BLaER1 treated with 17β-estradiol and CSF1 and Interleukin-3, amounts not matched to agents 10 nM and 100 nM (cell line): Measurements from ENCODE around the gene FZD4.
"Not testable (repeated sequence)": the region's sequence is repeated elsewhere in the genome, so short reads cannot be mapped to it uniquely, and the experiment has no call there.

Source experiments
- H3K27ac ChIP-seq, 11 experiments: shearing (Covaris generic); formaldehyde crosslinking; 2 replicates each; pipeline ENCODE4 v1.8.1; 2022
- H3K27me3 ChIP-seq, 11 experiments: shearing (Covaris generic); formaldehyde crosslinking; 2 replicates each; pipeline ENCODE4 v1.8.1; 2022
- H3K36me3 ChIP-seq, 11 experiments: shearing (Covaris generic); formaldehyde crosslinking; 2 replicates each; pipeline ENCODE4 v1.8.1; 2022
- H3K4me1 ChIP-seq, 10 experiments: shearing (Covaris generic); formaldehyde crosslinking; 2 replicates each; pipeline ENCODE4 v1.8.1; 2022
- H3K4me2 ChIP-seq, 11 experiments: shearing (Covaris generic); formaldehyde crosslinking; 2 replicates each; pipeline ENCODE4 v1.8.1; 2022
- H3K4me3 ChIP-seq, 10 experiments: shearing (Covaris generic); formaldehyde crosslinking; 2 replicates each; pipeline ENCODE4 v1.8.1; 2022
- H3K9ac ChIP-seq, 11 experiments: shearing (Covaris generic); formaldehyde crosslinking; 2 replicates each; pipeline ENCODE4 v1.8.1; 2022
- H3K9me3 ChIP-seq, 11 experiments: shearing (Covaris generic); formaldehyde crosslinking; replicated peaks in 1 of 11; 2 replicates each; pipeline ENCODE4 v1.8.1; 2022
- H4K20me1 ChIP-seq, 11 experiments: shearing (Covaris generic); formaldehyde crosslinking; 2 replicates each; pipeline ENCODE4 v1.8.1; 2022
- Cebpa-rat ChIP-seq, 11 experiments: shearing (Covaris generic); IDR thresholded peaks; 2 replicates each; pipeline ENCODE4 v1.8.1; 2022

FZD4 gene

DNA sequence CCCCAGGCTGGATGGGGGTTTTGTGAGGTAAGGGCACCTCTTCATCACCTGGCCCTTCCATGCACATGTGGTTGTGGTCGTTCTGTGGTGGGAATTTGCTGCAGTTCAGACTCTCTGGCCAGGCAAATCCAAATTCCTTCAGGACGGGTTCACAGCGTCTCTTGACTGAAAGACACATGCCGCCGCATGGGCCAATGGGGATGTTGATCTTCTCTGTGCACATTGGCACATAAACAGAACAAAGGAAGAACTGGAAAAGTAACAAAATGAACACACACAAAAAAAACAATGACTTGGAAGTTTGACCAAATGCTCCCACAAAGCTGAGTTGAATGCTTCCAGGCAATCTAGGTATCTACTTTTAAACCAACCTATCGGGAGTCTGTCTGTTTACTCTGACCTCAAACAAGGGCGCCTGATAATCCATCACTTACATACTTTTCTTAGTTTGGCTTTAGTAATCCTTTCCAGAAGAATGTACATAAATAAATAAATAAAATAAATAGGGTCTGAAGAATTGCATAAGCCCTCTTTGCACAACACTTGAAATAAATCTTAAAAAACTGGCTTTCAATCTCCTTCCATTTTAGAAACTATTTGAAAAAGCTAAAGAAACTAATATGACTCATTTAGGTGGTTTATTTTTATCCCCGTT is 2.8 kb downstream of the FZD4 start:
- no peaks in the 10 kb centered on the region for H3K9me3 ChIP-seq
- peaks cover 16 to 36% (median 23%) of the 10 kb centered on the region in 11 experiments for H3K27me3 ChIP-seq
- H3K36me3 ChIP-seq = no peaks in the 10 kb centered on the region
- peaks cover 0 to 8% (median 0%) of the 10 kb centered on the region in 11 experiments; a peak in 2 of 22 replicates for H4K20me1 ChIP-seq
- peaks cover 3 to 26% (median 18%) of the 10 kb centered on the region in 10 experiments; a peak in 17 of 20 replicates for H3K4me1 ChIP-seq
- no peak overlapping the region for H3K9ac ChIP-seq
- no peak overlapping the region for H3K4me2 ChIP-seq
- H3K27ac ChIP-seq = no peak overlapping the region
- no peak for TF ChIP-seq Cebpa-rat (IDR thresholded peaks at IDR 0.05)
- no peak overlapping the region for H3K4me3 ChIP-seq

DNA sequence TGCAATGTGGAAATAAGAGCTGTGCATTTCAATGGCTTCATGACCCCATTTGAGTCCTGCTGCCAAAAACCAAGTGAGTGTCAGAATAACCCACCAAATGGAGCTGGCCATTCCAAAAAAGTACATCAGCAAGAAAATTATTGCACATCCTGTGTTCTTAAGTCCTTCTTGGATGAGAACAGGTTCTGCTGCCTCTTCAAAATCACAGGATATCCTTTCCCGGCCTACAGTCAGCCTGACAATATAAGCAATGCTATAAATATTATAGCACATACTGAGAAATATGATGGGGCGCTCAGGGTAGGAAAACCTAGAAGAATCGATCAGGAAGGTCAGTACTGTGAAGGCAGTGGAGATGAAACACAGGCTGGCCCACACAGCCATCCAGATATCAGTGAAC is 3.5 kb downstream of the FZD4 start:
- peaks cover 0 to 8% (median 0%) of the 10 kb centered on the region in 11 experiments; a peak in 2 of 22 replicates for H4K20me1 ChIP-seq
- no peak for TF ChIP-seq Cebpa-rat (IDR thresholded peaks at IDR 0.05)
- no peak overlapping the region for H3K4me3 ChIP-seq
- H3K9ac ChIP-seq = no peak overlapping the region
- H3K4me2 ChIP-seq = no peak overlapping the region
- peaks cover 16 to 36% (median 23%) of the 10 kb centered on the region in 11 experiments for H3K27me3 ChIP-seq
- no peaks in the 10 kb centered on the region for H3K36me3 ChIP-seq
- no peaks in the 10 kb centered on the region for H3K9me3 ChIP-seq
- H3K27ac ChIP-seq = no peak overlapping the region
- H3K4me1 ChIP-seq = peaks cover 6 to 23% (median 14%) of the 10 kb centered on the region in 10 experiments; a peak in 17 of 20 replicates

DNA sequence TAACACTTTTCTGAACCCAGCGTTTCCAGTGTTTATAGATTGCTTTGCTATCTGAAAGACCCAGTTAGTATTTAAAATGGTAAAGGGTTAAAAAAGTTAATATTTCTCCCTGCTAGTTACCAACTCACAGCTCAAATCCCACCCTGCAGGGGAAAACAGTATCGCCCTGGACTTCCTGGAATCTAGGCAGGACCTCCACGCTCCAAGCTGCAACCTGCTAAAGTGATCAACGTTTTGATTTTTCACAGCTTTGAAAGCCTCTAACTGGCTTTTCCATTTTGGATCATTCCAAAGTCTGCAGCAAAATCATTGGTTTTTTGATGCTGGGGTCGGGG is 4.6 kb downstream of the FZD4 start:
- no peak overlapping the region for H3K9ac ChIP-seq
- no peaks in the 10 kb centered on the region for H3K9me3 ChIP-seq
- H3K36me3 ChIP-seq = no peaks in the 10 kb centered on the region
- H3K4me2 ChIP-seq = no peak overlapping the region
- no peak overlapping the region for H3K27ac ChIP-seq
- peaks cover 16 to 28% (median 23%) of the 10 kb centered on the region in 11 experiments for H3K27me3 ChIP-seq
- H4K20me1 ChIP-seq = peaks cover 0 to 8% (median 0%) of the 10 kb centered on the region in 11 experiments; a peak in 2 of 22 replicates
- no peak for TF ChIP-seq Cebpa-rat (IDR thresholded peaks at IDR 0.05)
- peaks cover 0 to 18% (median 7%) of the 10 kb centered on the region in 10 experiments; a peak in 10 of 20 replicates for H3K4me1 ChIP-seq
- H3K4me3 ChIP-seq = no peak overlapping the region

DNA sequence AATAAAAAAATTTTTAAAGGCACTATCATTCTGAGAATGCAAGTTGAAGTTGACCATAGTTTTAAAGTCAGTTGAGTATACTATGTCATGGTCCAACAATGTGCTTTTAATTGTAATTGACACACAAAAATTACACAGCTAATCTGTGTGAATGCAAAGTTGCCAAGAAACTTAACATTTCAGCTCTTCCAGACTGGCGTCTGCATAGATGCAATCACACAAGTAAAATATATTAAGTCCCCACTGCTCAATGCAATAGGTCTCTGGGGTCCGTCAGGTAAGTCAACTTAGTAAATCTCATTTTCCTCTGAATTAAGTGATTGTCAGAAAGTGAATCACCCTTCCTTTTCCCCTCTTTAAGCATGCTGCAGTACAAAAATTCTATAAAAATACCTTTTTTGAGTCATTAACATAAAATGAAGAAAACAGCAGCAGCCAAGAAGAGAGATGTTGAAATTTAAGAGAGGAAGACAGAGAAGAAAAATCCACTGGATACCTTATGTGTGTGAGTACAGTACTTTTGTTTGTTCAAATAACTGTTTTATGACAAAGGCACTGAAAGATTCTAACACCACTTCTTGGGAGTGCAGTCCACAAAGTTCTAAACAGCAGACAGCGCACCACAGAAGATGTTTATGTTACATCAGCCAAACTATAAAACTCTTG is 5.1 kb downstream of the FZD4 start:
- Histone ChIP-seq H3K9ac (no peak overlapping the region), H3K27ac (no peak overlapping the region), H3K4me2 (no peak overlapping the region), H3K36me3 (no peaks in the 10 kb centered on the region), H3K4me1 (peaks cover 0 to 18% (median 7%) of the 10 kb centered on the region in 10 experiments; a peak in 10 of 20 replicates), H3K9me3 (no peaks in the 10 kb centered on the region), H3K27me3 (peaks cover 16 to 24% (median 22%) of the 10 kb centered on the region in 11 experiments), H4K20me1 (peaks cover 0 to 8% (median 0%) of the 10 kb centered on the region in 11 experiments; a peak in 2 of 22 replicates), H3K4me3 (no peak overlapping the region)
- TF ChIP-seq Cebpa-rat (IDR thresholded peaks at IDR 0.05) = no peak

DNA sequence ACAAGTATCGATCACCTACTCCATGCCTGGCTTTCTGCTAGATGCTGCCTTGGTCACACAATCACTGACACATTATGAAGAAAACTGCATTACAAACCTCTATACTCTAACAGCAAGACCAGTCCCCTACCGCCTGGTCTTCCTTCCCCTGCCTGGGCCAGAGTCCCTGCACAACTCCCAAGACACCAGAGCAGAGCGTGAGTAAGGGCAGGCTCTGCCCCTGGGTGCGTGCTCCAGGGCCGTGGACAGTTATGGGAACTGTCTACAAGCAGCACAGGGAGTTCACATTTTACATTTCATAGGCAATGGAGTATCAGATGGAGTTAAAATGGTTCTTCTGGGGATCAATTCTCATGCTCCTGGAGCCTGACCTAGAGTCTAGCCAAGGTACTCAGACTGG is 6.5 kb downstream of the FZD4 start:
- Histone ChIP-seq H3K9ac (no peak overlapping the region), H4K20me1 (no peaks in the 10 kb centered on the region), H3K27me3 (peaks cover 2 to 10% (median 8%) of the 10 kb centered on the region in 11 experiments; a peak in 18 of 22 replicates), H3K4me1 (peaks cover 0 to 9% (median 0%) of the 10 kb centered on the region in 10 experiments; a peak in 3 of 20 replicates), H3K4me2 (no peak overlapping the region), H3K36me3 (no peaks in the 10 kb centered on the region), H3K4me3 (no peak overlapping the region), H3K9me3 (no peaks in the 10 kb centered on the region), H3K27ac (no peak overlapping the region)
- no peak for TF ChIP-seq Cebpa-rat (IDR thresholded peaks at IDR 0.05)

DNA sequence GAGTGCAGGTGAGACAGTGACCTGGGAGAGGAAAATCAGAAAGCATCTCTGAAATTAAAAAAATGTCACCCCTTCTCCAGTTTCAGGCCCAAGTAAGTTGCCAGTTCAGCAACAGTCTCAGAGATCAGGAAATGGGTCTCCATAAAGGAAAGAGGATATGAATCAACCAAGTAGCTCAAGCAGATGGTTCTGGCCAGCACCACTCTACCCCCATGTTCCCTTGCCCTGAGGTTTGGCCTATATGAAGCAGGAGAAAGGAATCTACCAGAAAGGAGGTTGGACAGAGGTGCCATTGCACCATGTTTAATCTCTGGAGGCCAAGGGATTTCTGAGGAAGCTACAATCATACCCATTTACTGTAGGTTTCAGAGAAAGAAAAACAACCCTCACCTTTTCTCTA is 7.7 kb downstream of the FZD4 start:
- 0 out of 22 replicates have a peak, but pooled peaks cover 0 to 5% (median 0%) of the 10 kb centered on the region in 11 experiments for H3K27me3 ChIP-seq
- peaks cover 0 to 9% (median 0%) of the 10 kb centered on the region in 10 experiments; a peak in 3 of 20 replicates for H3K4me1 ChIP-seq
- no peak overlapping the region for H3K4me3 ChIP-seq
- no peak overlapping the region for H3K9ac ChIP-seq
- H3K36me3 ChIP-seq = no peaks in the 10 kb centered on the region
- no peak overlapping the region for H3K27ac ChIP-seq
- TF ChIP-seq Cebpa-rat (IDR thresholded peaks at IDR 0.05) = no peak
- no peaks in the 10 kb centered on the region for H3K9me3 ChIP-seq
- H4K20me1 ChIP-seq = no peaks in the 10 kb centered on the region
- H3K4me2 ChIP-seq = peak overlapping the region in 5 of 11 experiments; percentile 11 to 28 (median 22); a peak in 4 of 22 replicates

DNA sequence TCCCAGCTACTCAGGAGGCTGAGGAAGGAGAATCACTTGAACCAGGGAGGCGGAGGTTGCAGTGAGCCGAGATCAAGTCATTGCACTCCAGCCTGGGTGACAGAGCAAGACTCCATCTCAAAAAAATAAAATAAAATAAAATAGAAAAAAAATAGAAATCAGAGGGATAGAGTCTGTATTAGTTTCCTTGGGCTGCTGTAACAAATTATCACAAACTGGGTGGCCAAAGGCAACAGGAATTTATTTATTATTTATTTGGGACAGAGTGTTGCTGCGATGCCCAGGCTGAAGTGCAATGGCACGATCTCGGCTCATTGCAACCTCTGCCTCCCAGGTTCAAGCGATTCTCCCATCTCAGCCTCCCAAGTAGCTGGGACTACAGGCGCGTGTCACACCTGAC is 11.7 kb downstream of the FZD4 start:
- not testable (repeated sequence) for H3K36me3 ChIP-seq, H3K4me3 ChIP-seq, H3K27me3 ChIP-seq, H3K27ac ChIP-seq, H3K9me3 ChIP-seq, H3K4me1 ChIP-seq, H3K4me2 ChIP-seq, H3K9ac ChIP-seq, H4K20me1 ChIP-seq

DNA sequence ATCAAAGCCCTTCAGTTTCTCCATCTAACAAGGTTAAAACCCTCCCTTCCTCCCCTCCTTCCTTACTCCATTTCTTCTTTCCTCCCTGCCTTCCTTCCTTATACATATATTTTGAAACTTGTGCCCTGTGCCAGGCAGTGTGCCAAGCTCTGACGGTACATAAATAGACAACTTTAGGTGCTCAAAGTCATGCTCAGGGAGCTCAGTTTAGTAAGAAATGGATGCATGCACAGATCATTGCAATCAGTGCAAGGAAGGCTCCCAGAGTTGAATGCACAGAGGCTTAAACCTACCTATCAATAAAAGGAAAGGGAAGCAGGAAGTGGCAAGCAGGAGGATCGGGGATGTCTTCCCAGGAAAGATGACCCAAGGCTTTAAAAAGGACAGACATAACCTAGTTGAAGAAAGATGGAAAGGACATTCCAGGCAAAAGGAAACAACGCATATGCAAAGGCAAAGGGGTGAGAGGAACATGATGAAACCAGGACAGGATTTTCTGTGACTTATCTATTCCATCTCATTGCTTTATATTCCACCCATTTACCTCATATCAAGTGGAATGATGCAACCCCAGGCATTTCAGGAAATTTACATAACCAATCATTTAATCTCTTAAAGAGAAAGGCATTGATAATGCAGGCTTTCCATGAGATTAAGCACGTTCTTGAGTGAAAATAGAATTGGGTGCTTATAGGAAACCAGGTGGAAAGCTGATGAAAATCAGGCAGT is 13.2 kb downstream of the FZD4 start:
- Histone ChIP-seq H3K4me1 (peaks cover 0 to 6% (median 0%) of the 10 kb centered on the region in 10 experiments; a peak in 2 of 20 replicates), H3K4me2 (no peak overlapping the region), H3K9ac (no peak overlapping the region), H3K27ac (no peak overlapping the region), H3K9me3 (no peaks in the 10 kb centered on the region), H3K4me3 (no peak overlapping the region), H3K36me3 (no peaks in the 10 kb centered on the region), H4K20me1 (no peaks in the 10 kb centered on the region), H3K27me3 (no peaks in the 10 kb centered on the region)
- TF ChIP-seq Cebpa-rat (IDR thresholded peaks at IDR 0.05) = no peak
